Astrocyte (in vitro differentiated cells and primary cell): ENCODE data around the gene ZSCAN30. TPM values are rescaled to one million over a fixed set of nuclear protein-coding genes. Genes with fewer than 3 reads are reported as not detected.

ENCODE experiments used
- total RNA-seq: library from RNA; stranded (reverse); gene quantifications from 2 replicates; pipeline ENCODE4 v1.2.1, GENCODE V29; 2021

The ZSCAN30 gene
- total RNA-seq, 1 donor from 2014 or later: 19.0 TPM

Other genes starting within 250 kb of the ZSCAN30 start
- 27.4 and 33.8 TPM in 2 replicates for gene MAPRE2, start 248.8 kb downstream of the ZSCAN30 start, total RNA-seq
- gene ZNF397, start 49.2 kb downstream of the ZSCAN30 start, total RNA-seq: 7.9 and 8.0 TPM in 2 replicates
- gene ZNF24, start 54.2 kb upstream of the ZSCAN30 start, total RNA-seq: 55.5 and 55.6 TPM in 2 replicates
- gene ZNF396, start 87.1 kb upstream of the ZSCAN30 start, total RNA-seq: 1.3 and 1.4 TPM in 2 replicates
- gene INO80C, start 207.7 kb upstream of the ZSCAN30 start, total RNA-seq: 21.1 and 24.6 TPM in 2 replicates